WTC11 (cell line): ENCODE data around the gene NCOA6. TPM values are rescaled to one million over a fixed set of nuclear protein-coding genes. Genes with fewer than 3 reads are reported as not detected.

ENCODE experiments used
- ATAC-seq: fragments of 200-7000 bp; cut with Tn5 transposase; 2 replicates; pipeline ENCODE4 v1.10.0; 2021; ENCODE audit warnings: mild to moderate bottlenecking, moderate library complexity
- CTCF ChIA-PET: fragments of 300-600 bp; sonication (Branson Sonifier 250); formaldehyde crosslinking; loops from one replicate; lab custom pipeline; 2021; ENCODE audit warnings: antibody characterized with exemption; lab: Charles Lee
- POLR2A ChIA-PET: fragments of 350-600 bp; sonication (Branson Sonifier 250); formaldehyde crosslinking; loops from one replicate; lab custom pipeline; 2021; ENCODE audit warnings: antibody characterized with exemption; lab: Charles Lee
- DNase-seq: peaks from one replicate; pipeline ENCODE4 v3.0.0; 2021; ENCODE audit warnings: low spot score
- H3K27ac Mint-ChIP-seq: 2 replicates; pipeline ENCODE4 v1.8.0; 2021; ENCODE audit warnings: mixed read lengths
- H3K27me3 Mint-ChIP-seq: 2 replicates; pipeline ENCODE4 v1.8.0; 2021; ENCODE audit warnings: low read depth, mild to moderate bottlenecking, moderate library complexity, mixed read lengths
- H3K36me3 Mint-ChIP-seq: 2 replicates; pipeline ENCODE4 v1.8.0; 2021; ENCODE audit warnings: mixed read lengths
- H3K4me1 Mint-ChIP-seq: 2 replicates; pipeline ENCODE4 v1.8.0; 2022; ENCODE audit warnings: mixed read lengths
- H3K4me3 Mint-ChIP-seq: 2 replicates; pipeline ENCODE4 v1.8.0; 2021; ENCODE audit warnings: mild to moderate bottlenecking, moderate library complexity, mixed read lengths
- H3K9me3 Mint-ChIP-seq: 2 replicates; pipeline ENCODE4 v1.8.0; 2021; ENCODE audit warnings: mixed read lengths
- ATF1 ChIP-seq: sonication (generic); formaldehyde crosslinking; IDR thresholded peaks from 2 replicates; pipeline ENCODE4 v1.8.1; 2023; ENCODE audit warnings: mild to moderate bottlenecking, moderate library complexity, missing genetic modification reagents
- ELF4 ChIP-seq: sonication (generic); formaldehyde crosslinking; IDR thresholded peaks from 2 replicates; pipeline ENCODE4 v1.8.1; 2022; ENCODE audit warnings: low read depth, mild to moderate bottlenecking, moderate library complexity, missing genetic modification reagents
- KAT7 ChIP-seq: sonication (generic); formaldehyde crosslinking; IDR thresholded peaks from 2 replicates; pipeline ENCODE4 v1.8.1; 2023; ENCODE audit warnings: missing genetic modification reagents, mild to moderate bottlenecking, borderline replicate concordance
- MXD4 ChIP-seq: fragments of 250-450 bp; sonication (Bioruptor Pico); IDR thresholded peaks from 2 replicates; pipeline ENCODE4 v1.8.0; 2021; ENCODE audit warnings: mild to moderate bottlenecking, moderate library complexity, borderline replicate concordance
- NFYB ChIP-seq: sonication (generic); formaldehyde crosslinking; conservative IDR thresholded peaks from 2 replicates; pipeline ENCODE4 v1.8.0; 2022; ENCODE audit warnings: low read depth, missing genetic modification reagents
- SP1 ChIP-seq: sonication (generic); formaldehyde crosslinking; conservative IDR thresholded peaks from 2 replicates; pipeline ENCODE4 v1.8.1; 2022; ENCODE audit warnings: missing genetic modification reagents
- TEAD1 ChIP-seq: sonication (generic); formaldehyde crosslinking; IDR thresholded peaks from 2 replicates; pipeline ENCODE4 v1.8.0; 2022; ENCODE audit warnings: mild to moderate bottlenecking, missing genetic modification reagents
- TP53 ChIP-seq: sonication (generic); formaldehyde crosslinking; IDR thresholded peaks from 2 replicates; pipeline ENCODE4 v1.8.1; 2023; ENCODE audit warnings: mild to moderate bottlenecking, missing genetic modification reagents
- ZNF138 ChIP-seq: sonication (generic); formaldehyde crosslinking; conservative IDR thresholded peaks from 2 replicates; pipeline ENCODE4 v1.8.1; 2022; ENCODE audit warnings: mild to moderate bottlenecking, moderate library complexity, missing genetic modification reagents
- ZNF317 ChIP-seq: sonication (generic); formaldehyde crosslinking; IDR thresholded peaks from 2 replicates; pipeline ENCODE4 v1.8.1; 2023; ENCODE audit warnings: low read depth, mild to moderate bottlenecking, moderate library complexity, missing genetic modification reagents, borderline replicate concordance
- total RNA-seq: library from RNA; stranded (reverse); gene quantifications from 3 replicates; pipeline ENCODE4 v1.2.3, GENCODE V29; 2021
- TF ChIP-seq, protein P1 (sequence below): sonication (generic); formaldehyde crosslinking; IDR thresholded peaks from 2 replicates; pipeline ENCODE4 v1.8.0; 2023; ENCODE audit warnings: missing genetic modification reagents, mild to moderate bottlenecking, borderline replicate concordance
- TF ChIP-seq, protein P2 (sequence below): sonication (generic); formaldehyde crosslinking; IDR thresholded peaks from 2 replicates; pipeline ENCODE4 v1.8.1; 2023; ENCODE audit warnings: mild to moderate bottlenecking, moderate library complexity, missing genetic modification reagents
- TF ChIP-seq, protein P3 (sequence below): sonication (generic); formaldehyde crosslinking; IDR thresholded peaks from 2 replicates; pipeline ENCODE4 v1.8.1; 2023; ENCODE audit warnings: mild to moderate bottlenecking, missing genetic modification reagents
- TF ChIP-seq, protein P4 (sequence below): sonication (generic); formaldehyde crosslinking; IDR thresholded peaks from 2 replicates; pipeline ENCODE4 v1.8.1; 2023; ENCODE audit warnings: mild to moderate bottlenecking, missing genetic modification reagents, borderline replicate concordance
- TF ChIP-seq, protein P5 (sequence below): sonication (generic); formaldehyde crosslinking; IDR thresholded peaks from 2 replicates; pipeline ENCODE4 v1.8.1; 2022; ENCODE audit warnings: low read depth, mild to moderate bottlenecking, moderate library complexity, missing genetic modification reagents, borderline replicate concordance

Gene NCOA6
- total RNA-seq, 1 experiment from 2014 or later = 10.1 TPM

DNA sequence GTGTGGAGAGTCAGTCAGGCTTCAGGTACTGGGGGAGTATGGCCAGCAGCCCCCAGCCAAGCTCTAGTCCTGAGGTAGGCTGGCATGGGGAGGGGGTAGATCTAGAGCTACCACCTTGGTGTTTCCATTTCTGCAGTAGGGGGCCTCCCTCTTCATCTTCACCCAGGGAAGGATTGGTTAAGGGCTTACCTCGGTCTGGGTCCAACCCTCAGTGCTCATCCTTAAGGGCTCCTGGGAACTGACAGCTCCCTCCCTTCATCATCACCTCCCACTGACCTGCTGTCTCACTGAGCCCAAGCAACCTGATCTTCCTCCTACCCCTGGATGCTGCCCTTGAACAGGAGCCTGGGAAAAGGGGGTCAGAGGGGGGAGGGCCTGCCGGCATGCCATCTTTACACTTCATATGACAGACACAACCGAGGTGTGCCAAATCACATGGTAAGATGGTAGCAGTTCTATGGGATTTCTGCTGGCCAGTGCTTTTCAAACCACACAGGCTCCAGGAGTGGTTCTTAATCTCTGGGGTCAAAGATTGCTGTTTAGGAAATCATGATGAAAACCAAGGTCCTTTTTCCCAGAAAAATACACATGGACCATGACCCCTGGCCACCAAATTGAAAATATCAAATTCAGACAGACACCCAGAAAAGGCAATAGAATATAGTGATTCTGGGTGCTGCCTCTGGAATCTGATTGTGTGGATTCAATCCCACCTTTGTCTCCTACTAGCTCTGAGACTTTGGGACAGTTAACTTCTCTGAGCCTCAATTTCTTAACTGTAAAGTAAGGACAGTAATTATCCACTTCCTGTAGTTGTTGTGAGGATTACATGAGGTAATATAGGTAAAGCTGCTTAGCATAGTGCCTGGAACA, 118.3 kb downstream of the NCOA6 start (continued):
- TF ChIP-seq, protein P1, sequence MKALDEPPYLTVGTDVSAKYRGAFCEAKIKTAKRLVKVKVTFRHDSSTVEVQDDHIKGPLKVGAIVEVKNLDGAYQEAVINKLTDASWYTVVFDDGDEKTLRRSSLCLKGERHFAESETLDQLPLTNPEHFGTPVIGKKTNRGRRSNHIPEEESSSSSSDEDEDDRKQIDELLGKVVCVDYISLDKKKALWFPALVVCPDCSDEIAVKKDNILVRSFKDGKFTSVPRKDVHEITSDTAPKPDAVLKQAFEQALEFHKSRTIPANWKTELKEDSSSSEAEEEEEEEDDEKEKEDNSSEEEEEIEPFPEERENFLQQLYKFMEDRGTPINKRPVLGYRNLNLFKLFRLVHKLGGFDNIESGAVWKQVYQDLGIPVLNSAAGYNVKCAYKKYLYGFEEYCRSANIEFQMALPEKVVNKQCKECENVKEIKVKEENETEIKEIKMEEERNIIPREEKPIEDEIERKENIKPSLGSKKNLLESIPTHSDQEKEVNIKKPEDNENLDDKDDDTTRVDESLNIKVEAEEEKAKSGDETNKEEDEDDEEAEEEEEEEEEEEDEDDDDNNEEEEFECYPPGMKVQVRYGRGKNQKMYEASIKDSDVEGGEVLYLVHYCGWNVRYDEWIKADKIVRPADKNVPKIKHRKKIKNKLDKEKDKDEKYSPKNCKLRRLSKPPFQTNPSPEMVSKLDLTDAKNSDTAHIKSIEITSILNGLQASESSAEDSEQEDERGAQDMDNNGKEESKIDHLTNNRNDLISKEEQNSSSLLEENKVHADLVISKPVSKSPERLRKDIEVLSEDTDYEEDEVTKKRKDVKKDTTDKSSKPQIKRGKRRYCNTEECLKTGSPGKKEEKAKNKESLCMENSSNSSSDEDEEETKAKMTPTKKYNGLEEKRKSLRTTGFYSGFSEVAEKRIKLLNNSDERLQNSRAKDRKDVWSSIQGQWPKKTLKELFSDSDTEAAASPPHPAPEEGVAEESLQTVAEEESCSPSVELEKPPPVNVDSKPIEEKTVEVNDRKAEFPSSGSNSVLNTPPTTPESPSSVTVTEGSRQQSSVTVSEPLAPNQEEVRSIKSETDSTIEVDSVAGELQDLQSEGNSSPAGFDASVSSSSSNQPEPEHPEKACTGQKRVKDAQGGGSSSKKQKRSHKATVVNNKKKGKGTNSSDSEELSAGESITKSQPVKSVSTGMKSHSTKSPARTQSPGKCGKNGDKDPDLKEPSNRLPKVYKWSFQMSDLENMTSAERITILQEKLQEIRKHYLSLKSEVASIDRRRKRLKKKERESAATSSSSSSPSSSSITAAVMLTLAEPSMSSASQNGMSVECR = no peak
- no peak for TF ChIP-seq ATF1
- TF ChIP-seq ZNF138 (CRISPR knock-in tag) = no peak
- TF ChIP-seq, protein P2, sequence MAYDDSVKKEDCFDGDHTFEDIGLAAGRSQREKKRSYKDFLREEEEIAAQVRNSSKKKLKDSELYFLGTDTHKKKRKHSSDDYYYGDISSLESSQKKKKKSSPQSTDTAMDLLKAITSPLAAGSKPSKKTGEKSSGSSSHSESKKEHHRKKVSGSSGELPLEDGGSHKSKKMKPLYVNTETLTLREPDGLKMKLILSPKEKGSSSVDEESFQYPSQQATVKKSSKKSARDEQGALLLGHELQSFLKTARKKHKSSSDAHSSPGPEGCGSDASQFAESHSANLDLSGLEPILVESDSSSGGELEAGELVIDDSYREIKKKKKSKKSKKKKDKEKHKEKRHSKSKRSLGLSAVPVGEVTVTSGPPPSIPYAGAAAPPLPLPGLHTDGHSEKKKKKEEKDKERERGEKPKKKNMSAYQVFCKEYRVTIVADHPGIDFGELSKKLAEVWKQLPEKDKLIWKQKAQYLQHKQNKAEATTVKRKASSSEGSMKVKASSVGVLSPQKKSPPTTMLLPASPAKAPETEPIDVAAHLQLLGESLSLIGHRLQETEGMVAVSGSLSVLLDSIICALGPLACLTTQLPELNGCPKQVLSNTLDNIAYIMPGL = no peak
- TF ChIP-seq, protein P3, sequence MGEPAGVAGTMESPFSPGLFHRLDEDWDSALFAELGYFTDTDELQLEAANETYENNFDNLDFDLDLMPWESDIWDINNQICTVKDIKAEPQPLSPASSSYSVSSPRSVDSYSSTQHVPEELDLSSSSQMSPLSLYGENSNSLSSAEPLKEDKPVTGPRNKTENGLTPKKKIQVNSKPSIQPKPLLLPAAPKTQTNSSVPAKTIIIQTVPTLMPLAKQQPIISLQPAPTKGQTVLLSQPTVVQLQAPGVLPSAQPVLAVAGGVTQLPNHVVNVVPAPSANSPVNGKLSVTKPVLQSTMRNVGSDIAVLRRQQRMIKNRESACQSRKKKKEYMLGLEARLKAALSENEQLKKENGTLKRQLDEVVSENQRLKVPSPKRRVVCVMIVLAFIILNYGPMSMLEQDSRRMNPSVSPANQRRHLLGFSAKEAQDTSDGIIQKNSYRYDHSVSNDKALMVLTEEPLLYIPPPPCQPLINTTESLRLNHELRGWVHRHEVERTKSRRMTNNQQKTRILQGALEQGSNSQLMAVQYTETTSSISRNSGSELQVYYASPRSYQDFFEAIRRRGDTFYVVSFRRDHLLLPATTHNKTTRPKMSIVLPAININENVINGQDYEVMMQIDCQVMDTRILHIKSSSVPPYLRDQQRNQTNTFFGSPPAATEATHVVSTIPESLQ (CRISPR knock-in tag) = no peak
- TF ChIP-seq MXD4 (CRISPR knock-in tag) = no peak
- no peak for TF ChIP-seq KAT7 (CRISPR knock-in tag)
- no peak for TF ChIP-seq ZNF317 (CRISPR knock-in tag)
- TF ChIP-seq, protein P4, sequence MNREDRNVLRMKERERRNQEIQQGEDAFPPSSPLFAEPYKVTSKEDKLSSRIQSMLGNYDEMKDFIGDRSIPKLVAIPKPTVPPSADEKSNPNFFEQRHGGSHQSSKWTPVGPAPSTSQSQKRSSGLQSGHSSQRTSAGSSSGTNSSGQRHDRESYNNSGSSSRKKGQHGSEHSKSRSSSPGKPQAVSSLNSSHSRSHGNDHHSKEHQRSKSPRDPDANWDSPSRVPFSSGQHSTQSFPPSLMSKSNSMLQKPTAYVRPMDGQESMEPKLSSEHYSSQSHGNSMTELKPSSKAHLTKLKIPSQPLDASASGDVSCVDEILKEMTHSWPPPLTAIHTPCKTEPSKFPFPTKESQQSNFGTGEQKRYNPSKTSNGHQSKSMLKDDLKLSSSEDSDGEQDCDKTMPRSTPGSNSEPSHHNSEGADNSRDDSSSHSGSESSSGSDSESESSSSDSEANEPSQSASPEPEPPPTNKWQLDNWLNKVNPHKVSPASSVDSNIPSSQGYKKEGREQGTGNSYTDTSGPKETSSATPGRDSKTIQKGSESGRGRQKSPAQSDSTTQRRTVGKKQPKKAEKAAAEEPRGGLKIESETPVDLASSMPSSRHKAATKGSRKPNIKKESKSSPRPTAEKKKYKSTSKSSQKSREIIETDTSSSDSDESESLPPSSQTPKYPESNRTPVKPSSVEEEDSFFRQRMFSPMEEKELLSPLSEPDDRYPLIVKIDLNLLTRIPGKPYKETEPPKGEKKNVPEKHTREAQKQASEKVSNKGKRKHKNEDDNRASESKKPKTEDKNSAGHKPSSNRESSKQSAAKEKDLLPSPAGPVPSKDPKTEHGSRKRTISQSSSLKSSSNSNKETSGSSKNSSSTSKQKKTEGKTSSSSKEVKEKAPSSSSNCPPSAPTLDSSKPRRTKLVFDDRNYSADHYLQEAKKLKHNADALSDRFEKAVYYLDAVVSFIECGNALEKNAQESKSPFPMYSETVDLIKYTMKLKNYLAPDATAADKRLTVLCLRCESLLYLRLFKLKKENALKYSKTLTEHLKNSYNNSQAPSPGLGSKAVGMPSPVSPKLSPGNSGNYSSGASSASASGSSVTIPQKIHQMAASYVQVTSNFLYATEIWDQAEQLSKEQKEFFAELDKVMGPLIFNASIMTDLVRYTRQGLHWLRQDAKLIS = no peak
- no peak for TF ChIP-seq ELF4 (CRISPR knock-in tag)
- no peak for TF ChIP-seq SP1 (CRISPR knock-in tag)
- no peak for TF ChIP-seq TEAD1

GRCh38 chr20:34706302-34706875, 119.1 kb downstream of the NCOA6 start:
- H3K9me3 Mint-ChIP-seq = no peaks in the 10 kb centered on the region
- ChIA-PET POLR2A (interaction anchor here (1.4 kb wide), 1 partner anchor 148 kb away, joined by 4 read pairs; the partner anchor contains the start of gene MAP1LC3A), CTCF (interaction anchor here (0.8 to 7.0 kb wide), 5 partner anchors 63 to 264 kb away, joined by 3 to 50 read pairs (median 3); no protein-coding TSS in a partner anchor)
- no peak for DNase-seq
- no peak overlapping the region for H3K4me3 Mint-ChIP-seq
- H3K27me3 Mint-ChIP-seq = peaks cover 61% of the 10 kb centered on the region
- H3K4me1 Mint-ChIP-seq = peaks cover 24% of the 10 kb centered on the region
- no peaks in the 10 kb centered on the region for H3K36me3 Mint-ChIP-seq
- no peak for ATAC-seq
- H3K27ac Mint-ChIP-seq = no peak overlapping the region
- TF ChIP-seq NFYB (CRISPR knock-in tag) = no peak
- TF ChIP-seq, protein P5, sequence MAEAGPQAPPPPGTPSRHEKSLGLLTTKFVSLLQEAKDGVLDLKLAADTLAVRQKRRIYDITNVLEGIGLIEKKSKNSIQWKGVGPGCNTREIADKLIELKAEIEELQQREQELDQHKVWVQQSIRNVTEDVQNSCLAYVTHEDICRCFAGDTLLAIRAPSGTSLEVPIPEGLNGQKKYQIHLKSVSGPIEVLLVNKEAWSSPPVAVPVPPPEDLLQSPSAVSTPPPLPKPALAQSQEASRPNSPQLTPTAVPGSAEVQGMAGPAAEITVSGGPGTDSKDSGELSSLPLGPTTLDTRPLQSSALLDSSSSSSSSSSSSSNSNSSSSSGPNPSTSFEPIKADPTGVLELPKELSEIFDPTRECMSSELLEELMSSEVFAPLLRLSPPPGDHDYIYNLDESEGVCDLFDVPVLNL (CRISPR knock-in tag) = no peak
- no peak for TF ChIP-seq TP53 (CRISPR knock-in tag)
- no peak for TF ChIP-seq ZNF138 (CRISPR knock-in tag)
- no peak for TF ChIP-seq ZNF317 (CRISPR knock-in tag)
- TF ChIP-seq ELF4 (CRISPR knock-in tag) = no peak
- TF ChIP-seq, protein P1 = no peak
